ENCODE measurements around the gene ZBTB20.

The ZBTB20 gene

DNA sequence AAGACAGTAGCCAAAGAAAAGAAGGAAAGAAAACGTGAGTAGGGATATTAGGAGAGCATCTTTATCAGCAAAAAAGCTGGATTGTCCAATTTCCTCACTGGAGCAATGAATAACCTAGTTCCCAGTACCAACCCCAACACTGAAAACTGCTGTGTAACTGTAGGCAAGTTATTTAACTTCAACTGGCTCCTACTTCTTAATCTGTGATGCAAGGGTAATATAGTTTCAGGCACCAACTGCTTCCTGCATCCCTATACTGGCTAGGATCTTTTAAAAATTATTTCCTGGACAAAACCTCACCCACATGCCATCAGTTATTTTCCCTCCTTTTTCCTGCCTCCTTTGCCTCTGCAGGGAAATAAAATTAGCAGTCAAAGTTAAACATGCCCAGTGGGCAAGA is 59.6 kb downstream of the ZBTB20 start:
- no peak for DNase-seq (ENCODE audit: low spot score)

DNA sequence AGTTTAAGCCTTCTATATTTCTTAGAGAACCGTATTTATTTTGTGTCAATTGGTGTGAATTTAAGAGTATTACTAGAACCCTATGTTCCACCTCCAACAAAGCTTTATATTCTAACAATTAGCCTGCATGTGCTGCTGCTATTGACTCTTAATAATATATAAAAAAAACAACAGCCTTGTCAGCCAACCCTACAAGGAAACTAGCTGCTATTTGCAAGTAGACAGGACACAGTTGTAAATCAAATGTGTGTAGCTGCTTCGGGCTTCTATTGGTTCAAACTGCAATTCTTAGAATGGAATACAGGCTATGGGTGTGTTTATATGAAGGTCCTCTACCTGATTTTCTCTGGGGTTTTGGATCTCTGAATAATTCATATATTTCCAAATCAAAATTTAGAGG is 60.7 kb downstream of the ZBTB20 start:
- DNase-seq (ENCODE audit: low spot score): no peak

DNA sequence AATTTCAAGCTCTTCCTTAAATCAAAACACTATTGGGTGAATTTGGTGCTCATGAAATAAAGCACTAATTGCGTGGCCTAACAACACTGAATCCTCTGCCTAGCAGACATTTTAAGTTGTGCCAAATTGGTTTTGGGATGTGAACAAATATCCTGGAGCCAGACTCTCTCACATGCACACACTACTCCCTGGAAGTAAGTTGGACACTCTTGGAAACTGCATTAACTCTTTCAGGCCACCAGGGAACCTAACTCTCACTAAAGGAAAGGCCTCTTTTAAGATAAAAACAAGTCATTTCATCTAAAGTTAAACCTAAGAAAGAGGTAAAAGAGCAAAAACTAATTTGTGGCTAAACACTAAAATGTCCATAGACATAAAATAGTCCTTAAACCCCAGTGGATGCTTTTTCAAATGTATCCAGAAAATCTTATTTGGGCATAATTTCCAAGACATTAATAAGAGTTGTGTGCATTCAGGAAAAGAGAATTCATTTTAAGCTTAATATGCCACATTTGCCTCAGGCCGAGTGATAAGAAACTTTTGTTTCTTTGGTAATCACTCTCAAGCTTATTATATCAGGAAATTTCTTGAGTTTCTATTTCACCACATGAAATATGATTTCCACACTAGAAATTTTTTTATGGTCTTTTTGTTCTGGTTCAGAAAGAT is 61.8 kb downstream of the ZBTB20 start:
- no peak for DNase-seq (ENCODE audit: low spot score)

DNA sequence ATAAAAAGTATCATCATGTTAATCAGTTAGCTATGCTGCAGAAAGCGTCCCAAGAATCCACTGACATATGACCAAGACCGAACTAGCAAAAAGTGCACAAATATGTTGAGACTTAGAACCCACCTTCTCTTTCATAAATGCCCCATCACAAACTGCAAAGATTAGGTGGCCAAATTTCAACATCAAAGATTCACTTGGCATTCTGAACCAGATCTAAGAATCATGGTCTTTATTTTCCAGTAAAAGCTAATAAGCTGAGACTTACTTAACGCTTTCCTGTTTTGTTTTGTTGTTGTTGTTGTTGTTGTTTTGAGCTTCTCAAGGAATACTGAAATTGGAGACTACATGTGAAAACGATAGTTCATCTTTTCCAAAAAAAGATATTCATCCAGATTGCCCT is 62.4 kb downstream of the ZBTB20 start:
- no peak for DNase-seq (ENCODE audit: low spot score)

DNA sequence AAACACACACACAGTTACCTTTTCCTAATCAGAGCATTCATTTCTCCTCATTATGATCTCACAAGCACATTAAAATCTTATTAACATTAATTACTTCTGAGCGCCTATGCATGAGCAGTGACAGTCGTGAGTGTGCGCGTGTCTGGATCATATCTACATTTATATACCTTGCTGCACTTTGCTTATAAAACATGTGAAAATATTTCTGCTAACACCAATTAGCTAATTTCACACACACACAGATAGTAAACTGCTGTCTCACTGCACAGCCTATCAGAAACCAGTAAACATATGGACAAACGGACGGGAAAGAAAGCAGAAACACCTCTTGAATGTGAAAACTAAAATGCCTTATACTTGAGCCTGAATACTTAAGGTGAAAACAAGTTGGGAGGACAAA is 64.8 kb downstream of the ZBTB20 start:
- DNase-seq (ENCODE audit: low spot score): no peak

DNA sequence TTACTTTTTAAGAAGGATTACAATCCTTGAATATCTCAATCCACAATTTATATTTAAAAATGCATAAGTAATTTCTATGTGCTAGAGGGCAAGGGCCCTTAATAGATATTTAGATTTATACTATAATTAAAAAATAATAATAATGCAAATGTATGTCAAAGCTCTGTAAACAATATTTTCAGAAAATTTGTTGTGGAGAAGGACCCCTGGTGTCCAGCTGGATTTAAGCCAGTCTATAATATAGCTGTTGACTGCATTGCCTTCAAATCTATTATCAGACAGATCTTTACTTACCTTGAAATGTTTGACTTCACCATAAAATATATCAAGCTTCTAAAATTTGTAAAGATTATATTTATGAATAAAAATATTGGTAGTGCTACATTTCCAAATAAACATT is 65.6 kb downstream of the ZBTB20 start:
- DNase-seq (ENCODE audit: low spot score): no peak

DNA sequence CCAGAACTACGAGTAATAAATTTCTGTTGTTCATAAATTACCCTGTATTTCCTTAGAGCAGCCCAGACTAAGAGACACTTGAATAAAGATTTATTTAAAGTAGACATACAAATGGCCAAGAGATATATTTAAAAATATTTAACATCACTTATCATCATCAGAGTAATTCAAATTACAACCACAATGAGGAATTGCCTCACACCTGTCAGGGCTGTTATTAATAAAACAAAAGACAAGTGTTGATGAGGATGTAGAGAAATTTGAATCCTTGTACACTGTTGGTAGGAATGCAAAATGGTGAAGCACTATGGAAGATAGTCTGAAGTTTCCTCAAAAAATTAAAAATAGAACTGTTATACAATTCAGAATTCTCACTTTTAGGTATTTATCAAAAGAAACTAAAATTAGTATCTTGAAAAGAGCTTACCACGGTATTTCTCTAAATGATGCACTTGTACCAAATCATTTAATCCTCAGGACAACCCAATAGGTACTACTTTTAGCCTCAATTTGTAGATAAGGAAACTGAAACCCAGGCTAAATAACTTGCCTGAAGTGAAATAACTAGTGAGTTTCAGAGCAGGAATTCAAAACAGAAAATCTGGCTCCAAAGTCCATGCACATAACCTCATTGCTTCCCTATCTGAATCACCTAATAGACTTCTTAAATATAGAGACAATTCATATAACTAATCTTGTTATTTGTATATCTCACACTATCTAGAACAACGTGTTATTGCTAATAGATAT is 69.4 kb downstream of the ZBTB20 start:
- no peak for DNase-seq (ENCODE audit: low spot score)

DNA sequence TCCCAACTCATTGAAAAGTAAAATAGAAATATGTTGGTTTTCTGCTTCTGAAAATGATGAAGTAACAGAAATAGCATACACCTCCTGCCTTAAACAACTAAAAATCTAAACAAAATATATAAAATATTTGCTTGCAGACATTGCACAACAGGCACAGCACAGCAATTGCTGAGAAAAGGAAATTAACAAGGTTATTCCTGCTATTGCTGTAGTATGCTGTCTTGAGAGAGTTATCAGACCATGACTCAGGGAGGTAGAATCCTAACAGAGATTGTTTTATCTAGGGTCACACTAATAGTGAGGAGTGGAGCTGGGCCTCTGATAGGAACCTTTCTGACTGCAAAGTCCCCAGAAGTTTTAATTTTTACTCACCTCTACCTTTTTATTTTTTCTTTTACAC is 72.6 kb downstream of the ZBTB20 start:
- DNase-seq (ENCODE audit: low spot score): no peak

DNA sequence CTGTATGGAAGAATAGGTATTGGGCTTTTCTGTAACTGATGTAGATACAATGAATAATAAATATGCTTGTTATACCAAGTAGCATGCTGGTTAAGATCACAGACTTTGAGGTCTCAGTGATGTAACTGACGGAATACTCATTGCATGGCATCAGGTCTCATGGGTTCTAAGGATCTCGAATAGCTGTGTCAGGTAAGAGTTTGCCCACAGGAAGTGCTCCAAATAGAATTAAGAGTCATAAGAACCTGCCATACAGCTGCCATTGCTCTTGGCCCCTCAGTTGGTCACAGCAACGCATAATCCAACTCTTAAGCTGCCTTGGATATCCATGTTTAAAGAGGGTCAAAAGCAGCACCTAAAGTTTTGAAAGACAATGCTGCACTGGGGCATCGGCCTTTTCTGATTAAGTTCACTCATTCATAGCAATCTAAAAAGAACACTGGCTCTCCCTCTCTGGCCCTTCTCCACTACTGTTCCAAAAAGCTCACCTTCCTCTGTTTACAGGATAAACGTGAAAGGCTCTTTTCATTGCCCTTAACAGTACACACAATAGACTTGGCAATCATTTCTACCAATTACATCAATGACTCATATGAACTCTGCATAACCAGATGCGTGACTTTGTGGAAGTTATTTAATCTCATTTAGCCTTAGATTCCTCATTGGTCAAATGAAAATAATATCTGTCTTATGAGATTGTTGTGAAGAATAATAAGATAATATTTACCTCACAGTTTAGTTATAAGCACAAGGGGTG is 74.6 kb downstream of the ZBTB20 start:
- DNase-seq (ENCODE audit: low spot score): no peak

DNA sequence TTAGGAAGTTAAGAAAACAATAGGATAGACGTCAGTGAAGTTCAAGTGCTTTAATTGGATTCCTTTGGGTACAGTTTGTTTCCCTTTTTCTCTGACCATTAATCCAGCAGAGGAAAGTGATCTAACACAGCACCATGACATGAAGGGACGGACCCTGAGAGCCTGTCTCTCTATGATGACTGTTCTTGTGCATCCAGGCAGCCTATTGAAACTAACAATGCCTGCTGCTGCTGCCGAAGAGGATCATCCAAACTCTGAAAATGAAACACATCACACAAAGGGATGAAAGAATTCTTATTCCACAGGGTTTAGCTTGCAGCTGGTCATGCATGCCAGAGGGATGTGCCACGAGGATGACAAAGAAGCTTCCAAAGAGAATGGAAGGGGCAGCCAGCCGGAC is 75.5 kb downstream of the ZBTB20 start:
- DNase-seq (ENCODE audit: low spot score): no peak

DNA sequence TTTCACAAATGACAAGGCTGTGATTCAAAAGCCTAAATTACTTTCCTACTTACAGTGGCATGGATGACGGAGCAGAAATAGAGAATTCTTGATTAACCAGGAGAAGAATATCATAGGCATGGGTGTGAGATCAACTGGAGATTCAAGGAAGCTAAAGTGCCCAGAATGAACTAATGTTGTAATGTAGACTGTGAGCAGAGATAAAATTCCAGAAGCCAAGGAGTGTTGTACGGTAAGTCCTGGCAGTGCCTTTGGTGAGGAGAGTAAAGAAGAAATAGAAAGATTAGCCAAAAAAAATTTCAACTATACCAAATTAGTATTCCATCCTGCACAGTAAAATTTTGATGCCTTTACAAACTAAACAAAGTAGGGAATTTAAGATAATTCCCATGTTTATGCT is 75.9 kb downstream of the ZBTB20 start:
- DNase-seq (ENCODE audit: low spot score): no peak

DNA sequence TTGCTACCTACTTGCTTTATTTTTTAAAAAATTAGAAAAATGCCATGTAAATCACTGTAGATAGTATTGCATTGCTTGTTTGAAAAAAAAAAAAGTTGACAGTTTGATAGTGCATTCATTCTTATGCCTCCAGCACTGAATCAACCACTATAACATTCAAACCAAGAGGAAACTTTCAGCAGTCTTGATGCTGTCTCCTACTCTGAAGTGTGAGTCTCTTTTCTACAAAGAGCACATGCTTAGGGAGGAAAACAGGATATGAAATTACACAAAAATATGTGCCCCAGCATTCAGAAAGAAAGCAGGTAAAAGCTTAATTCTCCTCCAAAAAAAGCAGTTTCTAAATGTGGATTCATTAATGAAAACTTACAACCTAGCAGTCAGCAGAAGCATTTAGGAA is 78.3 kb downstream of the ZBTB20 start:
- no peak for DNase-seq (ENCODE audit: low spot score)

DNA sequence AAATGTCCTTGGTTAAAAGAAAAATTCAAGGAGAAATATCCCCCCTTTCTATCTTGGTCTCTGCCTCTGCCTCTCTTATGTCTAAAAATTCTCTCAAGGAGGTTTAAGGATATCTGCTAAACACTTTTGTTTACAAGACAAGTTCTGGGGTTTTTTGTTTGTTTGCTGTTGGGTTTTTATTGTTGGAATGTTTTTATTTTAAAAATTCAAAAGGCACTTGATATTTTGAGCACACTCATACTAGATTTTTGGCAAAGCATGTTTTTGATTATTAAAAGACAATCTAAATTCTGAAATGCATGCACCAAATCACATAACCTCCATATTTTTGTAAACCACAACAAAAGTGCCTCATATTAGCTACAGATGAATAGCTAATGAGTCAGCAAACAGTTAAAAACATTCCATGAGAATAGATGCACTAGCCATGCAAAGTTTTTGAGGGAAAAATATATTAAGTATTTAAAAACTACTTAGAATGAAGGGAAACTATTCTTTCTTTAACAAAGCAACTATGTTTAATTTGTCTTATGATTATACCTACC is 84.6 kb downstream of the ZBTB20 start:
- DNase-seq (ENCODE audit: low spot score): no peak

DNA sequence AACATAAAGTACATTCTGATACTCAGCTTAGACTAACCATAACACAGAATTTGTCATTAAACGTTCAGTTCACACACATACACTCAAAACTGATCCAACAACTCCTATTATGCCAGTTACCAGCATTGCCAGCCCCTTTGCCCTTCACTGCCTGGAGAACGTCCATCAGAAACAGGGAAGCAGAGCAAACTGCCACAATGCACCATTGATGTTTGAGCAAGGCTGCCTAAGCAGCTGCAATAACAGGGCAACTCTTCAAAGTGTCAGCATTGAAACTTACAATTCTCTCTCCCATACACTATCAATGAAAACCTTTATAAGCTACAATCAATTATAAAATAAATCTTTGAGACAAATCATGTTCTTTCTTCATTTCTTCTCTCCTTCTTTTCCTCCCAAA is 85.1 kb downstream of the ZBTB20 start:
- DNase-seq (ENCODE audit: low spot score): no peak

DNA sequence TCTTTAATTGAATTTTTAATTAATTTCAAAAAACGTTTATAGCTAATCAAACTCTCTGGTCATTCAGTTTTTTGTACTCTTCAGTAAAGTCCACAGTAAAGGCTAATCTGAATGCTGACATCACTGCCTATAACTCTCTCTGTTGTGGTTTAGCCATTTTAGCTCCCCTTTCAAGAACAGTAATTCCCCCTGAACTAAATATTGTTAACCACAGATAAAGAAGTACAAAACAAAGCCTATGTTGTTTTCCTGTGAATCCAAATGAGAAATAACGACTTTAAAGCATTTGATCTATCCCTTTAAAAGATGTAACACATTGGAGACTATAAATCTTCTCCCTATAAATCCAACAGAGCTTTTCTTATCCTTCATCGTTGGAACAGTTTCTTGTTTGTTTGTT is 94.2 kb downstream of the ZBTB20 start:
- DNase-seq (ENCODE audit: low spot score): no peak

DNA sequence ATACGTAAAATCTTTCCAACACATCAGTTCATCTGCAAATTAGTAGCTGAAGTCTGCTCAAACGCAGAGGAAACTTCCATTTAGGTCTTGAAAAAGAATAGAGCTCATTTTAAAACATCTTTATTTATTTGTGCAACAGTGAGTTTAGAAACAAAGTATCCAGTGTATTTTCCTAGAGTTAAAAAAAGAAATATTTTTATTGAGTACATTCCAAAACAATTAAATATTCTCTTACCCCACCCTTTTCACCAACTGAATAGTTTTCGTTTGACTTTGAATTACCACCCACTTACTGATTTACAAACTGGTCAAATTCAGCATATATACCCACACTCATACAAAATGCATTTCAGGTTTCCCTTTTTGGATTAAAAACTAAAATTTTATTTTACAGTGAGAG is 104.7 kb downstream of the ZBTB20 start:
- no peak for DNase-seq (ENCODE audit: low spot score)

DNA sequence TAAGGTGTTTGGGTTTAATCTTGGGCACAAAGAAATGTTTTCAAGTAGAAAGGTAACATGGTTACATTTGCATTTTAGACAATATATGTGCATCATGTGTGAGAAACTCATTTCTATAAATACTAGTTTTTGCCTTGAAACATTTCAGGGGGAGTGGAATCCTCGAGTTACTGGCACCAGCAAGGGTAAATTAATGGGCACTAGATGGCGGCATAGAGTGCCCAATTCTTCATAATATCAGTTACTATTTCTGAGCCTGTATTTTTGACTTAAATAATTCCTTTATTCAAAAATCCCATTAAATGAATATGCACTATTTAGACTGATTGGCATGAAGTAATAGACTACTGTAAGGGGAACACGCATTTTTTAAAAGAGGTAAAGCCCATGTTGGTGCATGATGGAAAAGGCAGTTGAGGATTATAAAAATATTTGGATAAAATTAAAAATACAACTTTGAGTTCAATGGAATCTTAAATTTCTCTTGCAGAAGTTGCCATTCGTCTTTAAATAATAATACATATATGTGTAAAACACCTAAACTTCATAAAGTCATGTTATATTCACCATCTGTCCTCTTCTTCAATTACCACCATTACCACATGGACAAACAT is 106.3 kb downstream of the ZBTB20 start:
- DNase-seq (ENCODE audit: low spot score): peak; percentile 56

DNA sequence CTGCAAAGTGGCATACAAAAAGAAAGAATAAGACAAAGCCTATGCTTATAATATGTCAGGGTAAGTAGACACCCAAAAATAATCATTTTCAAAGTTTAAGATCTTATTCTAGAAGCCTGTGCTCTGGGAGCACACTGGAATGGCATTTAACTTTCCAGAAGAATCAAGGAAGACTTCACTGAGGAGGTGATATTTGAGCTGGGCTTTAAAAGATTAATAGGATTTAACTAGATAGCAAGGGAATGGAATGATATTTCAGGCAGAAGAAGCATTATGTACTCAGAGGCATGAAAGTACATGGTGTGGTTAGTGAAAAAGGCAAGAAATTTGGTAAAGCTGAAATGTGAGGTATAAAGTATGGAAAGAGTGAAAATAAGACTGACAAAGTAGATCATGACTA is 106.8 kb downstream of the ZBTB20 start:
- no peak for DNase-seq (ENCODE audit: low spot score)

DNA sequence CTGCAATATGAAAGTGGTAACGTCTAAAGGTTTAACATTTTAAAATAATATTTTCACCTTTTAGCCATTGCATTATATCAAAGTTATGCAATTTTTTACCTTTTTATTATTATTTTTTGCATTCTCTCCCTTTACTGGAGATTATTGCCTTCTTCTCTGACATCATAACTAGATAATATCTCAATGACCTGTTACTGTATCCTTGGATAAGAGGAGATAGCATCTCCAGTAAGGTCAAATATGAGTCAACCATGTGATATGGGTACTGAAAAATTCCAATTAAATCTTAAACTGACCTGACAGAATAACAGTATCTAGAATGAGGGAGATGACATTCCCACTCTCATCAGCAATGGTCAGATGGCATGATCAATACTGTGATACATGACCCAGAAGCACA is 108.3 kb downstream of the ZBTB20 start:
- DNase-seq (ENCODE audit: low spot score): no peak

DNA sequence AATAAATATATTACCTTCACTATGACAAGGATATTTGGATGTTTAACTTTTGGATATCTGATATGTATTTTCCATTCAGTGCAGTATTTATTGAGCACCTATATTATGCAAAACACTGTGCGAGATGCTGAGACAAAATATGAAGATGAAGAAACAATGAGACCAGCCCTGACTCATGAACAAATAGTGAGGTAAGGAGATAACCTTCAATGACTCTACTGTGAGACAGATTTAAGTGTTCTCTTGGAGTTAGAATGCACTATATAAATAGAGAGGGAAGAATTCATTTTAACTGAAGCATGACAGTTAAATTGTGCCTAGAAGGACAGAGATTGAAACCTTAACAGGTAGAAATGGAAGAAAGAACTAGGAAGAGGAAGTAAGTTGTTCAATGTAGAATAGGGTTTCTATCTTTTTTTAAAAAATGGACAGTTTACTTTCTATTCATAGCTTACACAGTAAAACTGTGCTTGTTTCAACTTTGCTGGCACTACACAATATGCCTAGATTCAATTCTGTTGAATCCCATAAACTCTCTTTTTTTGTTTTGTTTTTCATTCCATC is 124.2 kb downstream of the ZBTB20 start:
- DNase-seq (ENCODE audit: low spot score): no peak

DNA sequence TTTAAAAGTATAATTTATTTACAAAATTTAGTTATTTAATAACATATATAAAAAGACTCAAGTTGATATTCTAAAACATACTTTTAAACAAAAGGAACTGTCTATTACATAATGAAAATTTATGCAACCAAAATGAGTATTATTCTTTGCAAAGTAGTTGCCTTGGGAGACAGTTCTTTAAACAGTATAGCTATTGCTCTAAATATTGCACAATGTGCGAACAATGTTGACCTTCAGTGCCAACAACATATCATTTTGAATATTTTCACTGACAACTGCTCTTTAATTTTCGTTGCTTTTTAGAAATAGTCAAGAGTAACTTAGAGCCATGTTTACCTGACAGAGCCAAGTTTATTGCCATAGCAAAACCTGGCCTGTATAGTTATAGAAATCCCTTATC is 124.9 kb downstream of the ZBTB20 start:
- DNase-seq (ENCODE audit: low spot score): no peak

DNA sequence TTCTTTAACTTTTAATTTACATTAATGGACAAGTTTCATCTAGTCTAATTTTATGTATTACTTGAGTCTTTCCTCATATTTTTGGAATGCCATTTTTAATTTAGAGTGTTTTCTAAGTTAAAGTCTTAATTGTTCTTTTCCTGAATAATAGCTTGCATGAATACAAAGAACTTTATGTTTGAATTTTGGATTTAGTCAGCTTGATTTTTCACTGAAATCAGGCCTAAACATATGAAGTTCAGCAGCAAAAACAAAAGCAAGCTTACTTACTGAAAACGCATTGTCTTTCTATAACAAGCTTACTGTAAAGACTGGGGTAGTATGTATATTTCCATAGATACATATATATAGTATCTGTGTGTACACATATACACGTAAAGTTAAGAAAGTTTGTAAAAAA is 126.0 kb downstream of the ZBTB20 start:
- DNase-seq (ENCODE audit: low spot score): no peak

All from CD4-positive, alpha-beta T cell treated with Interleukin-2 at 100 ng/mL for 4 hours (primary cell).